GM19043 (cell line): ENCODE data around the gene ROM1.
A peak's percentile ranks its signal among the peaks of the same experiment; 100 is the strongest.
"Not testable (repeated sequence)": the region's sequence is repeated elsewhere in the genome, so short reads cannot be mapped to it uniquely, and the experiment has no call there.

Source experiments
- ATAC-seq: cut with Tn5 transposase; IDR thresholded peaks from one replicate; pipeline ENCODE4 v1.9.1; 2021; ENCODE audit warnings: low read depth; ENCODE audit not compliant: unreplicated experiment

The ROM1 gene

GRCh38 chr11:62585356-62585755 is 27.7 kb upstream of the ROM1 start:
- not testable (repeated sequence) for ATAC-seq

DNA sequence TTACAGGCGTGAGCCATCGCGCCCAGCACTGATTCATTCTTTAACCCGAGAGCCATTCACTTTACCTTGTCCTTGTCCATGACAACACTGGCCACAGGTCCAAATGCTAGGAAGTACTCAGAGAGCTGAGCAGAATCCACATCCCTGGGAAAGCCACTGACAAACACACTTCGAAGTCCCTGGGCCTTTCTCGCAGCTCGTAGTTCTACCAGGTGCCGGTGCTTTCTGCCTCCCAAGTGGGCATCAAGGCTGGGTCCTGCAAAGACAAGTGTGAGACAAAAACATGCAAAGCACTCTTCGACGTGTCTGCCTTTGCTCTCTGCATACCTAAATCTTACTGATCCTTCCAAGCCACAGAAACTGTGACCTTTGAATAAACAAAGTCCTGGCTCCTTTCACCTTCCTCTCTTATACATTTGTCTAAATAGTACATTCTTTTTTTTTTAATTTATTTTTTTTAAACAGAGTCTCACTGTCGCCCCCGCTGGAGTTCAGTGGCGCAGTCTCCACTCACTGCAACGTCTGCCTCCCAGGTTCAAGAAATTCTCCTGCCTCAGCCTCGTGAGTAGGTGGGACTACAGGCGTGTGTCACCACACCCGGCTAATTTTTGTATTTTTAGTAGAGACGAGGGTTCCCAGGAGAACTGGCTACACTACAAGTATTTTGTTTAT is 24.0 kb upstream of the ROM1 start:
- no peak for ATAC-seq

- peak; percentile 87 for ATAC-seq
Observed at GRCh38 chr11:62591448-62592145, 21.5 kb upstream of the ROM1 start, which contains the start of gene TUT1. TSS of gene TUT1 (minus strand) at chr11:62591523. CDS start at chr11:62591485, 38 bp downstream.

GRCh38 chr11:62592146-62592815 is 20.8 kb upstream of the ROM1 start:
- ATAC-seq: no peak

DNA sequence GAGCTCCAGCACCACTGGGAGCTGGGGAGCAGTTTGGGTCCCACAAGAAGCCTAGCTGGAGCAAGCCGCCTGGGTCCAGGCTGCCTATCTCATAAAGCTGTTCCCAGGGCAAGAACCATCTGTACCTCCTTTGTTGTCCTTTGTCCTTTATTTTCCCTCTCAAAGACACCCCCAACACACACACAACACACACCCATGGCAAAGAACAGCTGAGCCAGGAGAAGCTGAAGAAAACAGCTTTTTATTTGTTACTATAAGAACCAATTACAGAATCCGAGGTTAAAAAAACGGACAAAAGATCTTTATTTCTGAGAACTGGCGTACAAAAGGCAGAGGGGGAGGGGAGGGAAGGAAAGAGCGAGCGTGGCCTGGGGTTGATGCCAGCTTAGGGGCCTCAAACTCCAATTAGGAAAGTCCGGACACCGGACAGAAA is 20.1 kb upstream of the ROM1 start:
- no peak for ATAC-seq

DNA sequence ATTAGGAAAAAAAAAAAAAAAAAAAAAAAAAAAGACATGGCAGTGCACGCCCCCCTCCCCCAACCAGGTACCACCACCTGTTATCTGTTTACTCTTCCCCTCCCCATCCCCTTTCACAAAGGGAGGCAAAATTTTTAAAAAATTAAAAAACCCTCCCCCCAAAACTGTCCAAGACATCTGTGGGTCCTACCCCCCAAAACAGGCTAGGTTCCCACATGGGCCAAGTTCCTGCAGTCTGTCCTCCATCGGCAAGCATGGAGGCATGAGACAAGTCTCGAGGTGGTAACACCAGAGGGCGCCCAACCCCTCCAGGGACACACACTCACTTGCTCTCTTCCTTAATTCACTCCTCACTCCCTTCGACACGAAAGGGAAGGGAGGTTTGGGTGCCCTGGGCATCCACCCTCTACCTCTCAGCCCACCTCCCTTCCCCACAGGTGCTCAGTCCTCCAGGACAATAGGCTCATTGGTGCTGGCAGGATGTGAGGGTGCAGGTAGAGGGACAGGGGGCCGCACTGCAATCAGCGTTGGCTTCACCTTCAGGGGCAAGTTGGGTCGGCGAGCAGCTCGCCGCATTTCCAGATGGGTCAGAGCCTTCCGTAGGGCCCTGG is 19.5 kb upstream of the ROM1 start:
- no peak for ATAC-seq

- no peak for ATAC-seq
Observed at GRCh38 chr11:62595124-62595523, 17.9 kb upstream of the ROM1 start.

DNA sequence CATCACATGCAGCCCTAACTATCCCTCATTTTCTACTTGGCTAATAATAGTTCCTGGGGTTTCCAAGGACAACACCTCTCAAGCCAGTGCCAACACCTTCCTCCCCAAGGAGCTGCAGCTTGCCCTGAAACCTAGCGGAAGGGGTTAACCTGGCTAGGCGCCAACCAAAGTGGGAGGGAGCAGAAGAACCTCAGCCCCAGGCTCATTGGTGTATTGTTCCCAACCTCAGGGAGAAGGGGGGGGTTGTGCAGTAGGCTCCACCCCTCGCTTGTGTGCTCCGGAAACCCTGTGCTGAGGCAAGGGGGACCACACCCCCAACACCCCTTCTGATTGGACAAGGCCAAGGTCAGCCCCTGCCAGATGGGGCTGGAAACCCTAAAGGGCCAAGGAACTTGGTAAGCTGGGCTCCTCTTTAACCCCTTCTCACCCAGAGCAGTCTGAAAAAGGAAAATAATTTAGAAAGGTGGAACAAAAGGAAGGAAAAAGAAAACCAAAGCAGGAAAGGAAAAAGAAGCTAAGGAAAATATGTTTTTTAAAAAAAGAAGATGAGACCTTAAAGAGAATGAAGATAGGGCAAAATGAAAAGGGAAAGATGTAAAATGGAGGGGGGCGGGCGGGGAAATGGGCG is 13.9 kb upstream of the ROM1 start:
- peak; percentile 40 for ATAC-seq

DNA sequence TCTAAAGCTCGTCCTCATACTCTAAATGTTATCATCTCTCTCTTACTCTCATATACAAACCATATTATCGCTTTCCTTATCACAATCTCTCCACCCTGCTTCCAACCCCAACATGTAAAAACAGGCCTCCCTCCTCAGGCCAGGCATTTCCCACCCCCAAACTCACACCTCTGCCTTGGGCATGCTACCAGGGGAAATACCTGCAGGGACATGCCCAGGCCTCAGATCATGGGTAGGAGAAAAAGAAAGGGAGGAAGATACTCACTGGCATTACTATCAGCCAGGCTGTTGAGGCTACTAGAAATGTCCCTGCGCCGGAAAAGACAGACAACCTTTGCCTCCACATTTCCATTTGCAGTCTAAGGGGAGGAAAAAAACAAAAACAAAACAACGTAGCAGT is 13.2 kb upstream of the ROM1 start:
- ATAC-seq: no peak

DNA sequence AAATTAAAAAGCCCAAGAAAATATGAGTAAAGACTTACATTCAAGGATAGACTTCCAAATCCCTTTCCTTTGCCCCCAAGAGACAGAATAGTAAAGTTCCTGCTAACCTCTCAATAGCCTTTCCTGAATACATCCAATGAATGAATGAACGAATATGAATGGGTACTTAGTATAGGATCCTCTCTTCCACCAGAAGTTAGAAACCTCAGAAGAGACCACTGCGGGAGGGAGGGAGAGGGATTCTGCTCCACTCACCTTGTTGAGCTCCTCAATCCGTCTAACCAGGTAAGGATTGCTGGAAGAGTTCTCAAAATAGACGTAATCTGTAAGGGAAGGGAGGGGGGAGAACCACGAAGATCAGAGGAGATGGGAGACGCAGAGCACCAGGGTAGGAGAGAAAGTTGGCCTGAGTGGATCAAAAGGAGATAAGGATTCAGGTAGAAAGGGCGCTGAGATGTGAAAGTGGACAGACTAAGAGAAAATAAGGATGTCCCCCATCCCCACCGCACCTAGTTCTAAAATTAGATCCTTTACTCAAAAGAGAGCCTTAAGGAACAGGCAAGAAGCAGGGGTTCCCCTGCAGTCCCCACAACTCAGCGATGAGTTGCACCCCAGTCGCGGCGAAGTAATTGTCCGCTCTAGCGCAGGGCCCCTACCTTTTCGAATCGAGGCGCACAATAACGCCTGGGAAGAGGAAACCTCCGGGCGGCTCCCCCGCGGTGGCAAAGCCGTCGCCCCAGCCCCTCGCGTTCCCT is 12.5 kb upstream of the ROM1 start:
- no peak for ATAC-seq

DNA sequence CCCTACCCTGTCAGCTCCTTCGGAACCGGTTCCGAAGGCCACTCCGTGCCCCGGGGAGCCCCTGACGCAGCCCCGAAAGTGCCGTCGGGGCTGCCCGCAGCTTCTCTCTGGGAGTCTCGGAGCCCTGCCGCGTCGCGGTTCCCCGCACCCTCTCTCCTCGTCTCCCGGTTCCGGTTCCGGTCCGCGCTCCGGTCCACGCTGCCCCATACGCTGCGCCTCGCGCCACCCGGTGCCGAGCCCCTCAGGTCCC is 12.0 kb upstream of the ROM1 start:
- no peak for ATAC-seq

DNA sequence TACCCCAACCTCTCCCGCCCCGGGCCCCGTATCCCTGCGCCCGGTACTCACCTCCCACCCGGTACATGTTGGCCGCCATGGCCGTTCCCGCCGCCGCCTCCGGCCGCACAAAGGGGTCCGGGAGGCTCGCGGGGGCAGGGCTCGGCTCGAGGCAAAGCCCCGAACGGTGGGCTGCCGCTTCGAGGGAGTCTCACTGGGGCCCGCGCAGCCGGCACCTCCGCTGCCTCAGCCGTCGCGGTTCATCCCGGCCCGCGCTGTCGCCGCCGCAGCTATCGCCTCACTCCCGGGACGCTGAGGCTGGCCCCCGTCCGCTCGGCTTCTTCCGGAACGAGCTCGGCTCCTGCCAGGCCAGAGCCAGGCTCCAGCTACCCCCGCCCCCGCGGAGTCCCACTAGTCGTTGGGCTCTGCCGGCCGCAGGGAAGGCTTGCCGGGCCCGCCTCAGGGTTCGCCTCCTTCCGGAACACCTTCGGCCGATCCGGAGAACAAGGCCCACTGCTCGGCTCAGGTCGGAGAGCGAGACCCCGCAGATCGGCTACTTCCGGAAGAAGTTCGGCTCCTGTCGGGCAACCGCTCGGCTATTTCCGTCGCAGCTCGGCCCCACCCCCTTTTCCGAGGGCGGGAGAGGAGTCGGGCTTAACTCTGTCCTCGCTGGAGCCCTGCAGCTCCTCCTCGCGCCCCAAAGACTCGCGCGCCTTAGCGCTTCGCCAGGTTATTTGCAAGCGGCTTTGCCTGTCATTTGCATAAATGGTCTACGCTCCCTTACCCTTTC is 11.5 kb upstream of the ROM1 start, which contains the start of gene MTA2:
TSS of gene MTA2 (minus strand) at position 494 of the 769 bp plus-strand sequence. CDS start at position 79, 415 bp downstream.
- ATAC-seq: peak; percentile 64

DNA sequence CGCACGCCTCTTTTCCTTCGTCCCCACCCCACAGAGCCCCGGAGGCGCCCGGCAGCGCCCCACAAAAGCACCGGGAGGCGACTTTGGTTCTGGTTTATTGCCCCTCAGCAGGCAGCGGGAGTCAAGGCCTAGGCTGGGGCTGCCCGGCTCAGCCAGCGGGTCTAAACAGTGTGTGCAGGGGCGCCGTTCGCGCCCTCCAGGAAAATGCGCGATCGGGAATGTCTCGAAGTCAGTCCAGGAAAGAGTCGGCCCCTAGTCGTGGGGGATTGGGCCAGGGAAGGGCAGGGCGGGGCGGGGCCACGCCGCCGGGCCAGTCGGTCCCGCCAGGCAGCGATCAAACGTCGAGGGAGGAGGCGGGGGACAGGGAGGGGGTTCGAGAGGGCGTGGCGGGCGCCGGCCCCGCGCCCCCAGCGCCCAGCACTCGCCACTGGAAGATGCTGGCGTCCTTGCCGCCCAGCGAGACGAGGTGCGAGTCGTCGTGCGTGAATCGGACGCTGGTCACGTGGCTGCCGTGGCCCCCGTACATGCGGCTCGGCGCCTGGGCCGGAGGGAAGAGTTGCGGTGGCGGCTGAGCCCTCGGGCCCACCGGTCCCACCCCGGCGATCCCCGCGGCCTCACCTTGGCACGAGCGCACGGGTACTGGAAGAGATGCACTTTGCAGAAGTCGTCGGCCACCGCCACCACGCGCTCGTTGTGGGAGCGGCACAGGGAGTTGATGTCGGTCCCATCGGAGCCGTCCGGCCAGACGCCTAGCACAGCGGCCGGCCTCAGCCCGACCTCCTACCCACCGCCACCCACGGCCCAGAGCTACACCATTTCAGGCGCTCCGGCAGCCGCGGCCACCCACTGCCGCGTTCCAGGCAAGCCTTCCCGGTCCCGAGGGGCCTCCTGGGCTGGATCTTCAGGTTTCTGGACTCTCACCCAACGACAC is 10.7 kb upstream of the ROM1 start:
- ATAC-seq: no peak

- no peak for ATAC-seq
Observed at GRCh38 chr11:62603072-62603408, 10.0 kb upstream of the ROM1 start.

DNA sequence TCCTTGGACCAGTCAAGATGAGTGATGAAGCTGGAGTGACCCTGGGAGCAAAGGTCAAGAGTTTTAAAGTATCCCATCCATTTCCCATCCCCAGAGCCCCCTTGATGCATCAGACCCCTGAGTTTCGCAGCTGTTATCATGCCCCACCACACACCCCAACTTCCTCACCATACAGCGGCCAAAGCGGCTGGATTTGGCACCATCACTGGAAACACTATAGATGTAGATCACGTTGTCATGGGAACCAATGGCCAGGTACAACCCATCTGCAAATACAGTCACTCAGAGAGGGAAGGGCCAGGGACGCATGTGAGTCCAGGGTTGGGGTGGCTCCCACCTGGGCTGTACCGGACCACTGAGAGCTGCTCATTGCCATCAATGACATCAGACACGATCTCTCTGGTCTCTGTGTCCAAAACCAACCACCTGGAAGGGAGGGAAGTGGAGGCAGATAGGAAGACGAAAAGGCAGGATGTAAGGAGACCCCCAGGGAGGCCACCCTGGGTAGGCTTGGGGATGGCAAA is 9.2 kb upstream of the ROM1 start:
- no peak for ATAC-seq

- no peak for ATAC-seq
Observed at GRCh38 chr11:62604460-62605120, 8.5 kb upstream of the ROM1 start.

DNA sequence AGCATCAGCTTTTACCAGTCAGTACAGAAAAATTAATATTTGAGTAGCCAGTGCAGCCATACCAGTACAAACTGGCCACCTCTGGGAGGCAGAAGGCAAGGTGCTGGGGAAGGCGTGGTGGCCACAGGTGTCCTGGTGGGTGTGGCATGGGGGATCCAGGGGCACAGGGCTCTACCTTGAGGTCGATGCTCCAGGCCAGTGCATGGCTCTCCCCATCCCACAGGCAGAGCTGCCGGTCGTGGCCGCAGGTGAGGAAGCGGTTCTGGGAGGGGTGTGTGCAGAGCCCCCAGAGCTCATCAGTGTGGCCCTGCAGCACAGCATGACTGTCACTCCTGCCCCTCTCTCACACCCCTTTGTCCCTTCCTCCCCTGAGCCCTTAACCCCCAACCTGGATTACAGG is 7.6 kb upstream of the ROM1 start:
- ATAC-seq: no peak

DNA sequence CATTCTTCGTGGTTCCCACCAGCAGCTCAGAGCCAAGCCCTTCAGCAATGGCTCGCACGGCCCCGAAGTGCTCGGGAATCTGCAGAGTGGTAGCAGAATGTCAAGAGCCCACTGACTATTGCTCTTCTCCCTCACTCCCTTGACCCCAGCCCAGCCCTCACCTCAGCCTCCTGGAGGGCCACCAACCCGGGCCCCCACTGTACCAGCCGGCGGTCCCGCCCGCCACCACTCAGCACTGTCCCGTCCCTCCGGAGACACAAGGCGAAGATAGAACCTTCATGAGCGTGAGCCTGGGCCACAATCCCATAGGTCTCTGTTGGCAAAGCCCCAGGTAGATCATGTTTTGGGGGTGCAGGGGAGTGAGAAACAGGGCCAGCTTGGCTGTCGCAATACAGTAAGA is 7.2 kb upstream of the ROM1 start:
- ATAC-seq: no peak
